Body of pancreas (tissue), 4 donors: Measurements from ENCODE around the gene FLRT1.

Experiments used
- CTCF ChIP-seq, 7 experiments: fragments of 450-650 bp in 4 of 7; fragments of 200-600 bp in 3 of 7; sonication (generic) in 3 of 7; IDR thresholded peaks; one replicate each; pipeline ENCODE4 v1.5.1; 2016 to 2019; ENCODE audit warnings: antibody characterized with exemption in 7 of 7
- POLR2A ChIP-seq, 3 donors: fragments of 450-650 bp; IDR thresholded peaks; one replicate each; pipeline ENCODE4 v1.6.1; 2016; ENCODE audit warnings: antibody characterized with exemption in 3 of 3, mild to moderate bottlenecking in 2 of 3

DNA sequence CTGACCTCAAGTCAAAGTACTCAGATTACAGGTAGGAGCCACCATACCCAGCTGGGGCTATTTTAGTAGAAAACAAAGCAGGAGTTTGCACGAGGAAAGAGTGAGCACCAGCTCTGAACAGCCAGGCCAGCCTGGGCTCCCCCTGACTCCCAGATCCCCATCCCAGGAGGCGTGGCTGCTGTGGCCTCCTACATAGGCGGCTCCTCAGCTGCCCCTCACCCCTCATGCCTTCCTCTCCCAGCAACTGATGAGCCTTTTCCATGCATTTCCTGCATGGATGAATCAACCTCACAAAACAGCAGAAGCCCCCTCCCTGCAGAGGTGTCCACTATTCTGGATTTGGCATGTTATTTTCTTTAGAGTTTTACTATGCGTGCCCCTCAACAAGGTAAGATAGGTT lies 10.5 kb upstream of the FLRT1 start:
- TF ChIP-seq CTCF (IDR thresholded peaks at IDR 0.05) (no peak), POLR2A (IDR thresholded peaks at IDR 0.05) (no peak)
